GM18498 (cell line): ENCODE data around the gene ARL2BP.

ENCODE experiments used
- ATAC-seq: cut with Tn5 transposase; IDR thresholded peaks from one replicate; pipeline ENCODE4 v1.9.1; 2021; ENCODE audit warnings: mild to moderate bottlenecking, moderate library complexity; ENCODE audit not compliant: unreplicated experiment

The ARL2BP gene

GRCh38 chr16:57235128-57236021 is 9.7 kb upstream of the ARL2BP start:
- no peak for ATAC-seq

GRCh38 chr16:57236022-57236350 is 9.1 kb upstream of the ARL2BP start:
- no peak for ATAC-seq

- ATAC-seq: no peak
Observed at GRCh38 chr16:57238682-57239081, 6.4 kb upstream of the ARL2BP start.

- ATAC-seq: no peak
Observed at GRCh38 chr16:57239107-57239506, 6.0 kb upstream of the ARL2BP start.

GRCh38 chr16:57240851-57241250 is 4.2 kb upstream of the ARL2BP start:
- ATAC-seq: no peak

GRCh38 chr16:57242650-57243049 is 2.4 kb upstream of the ARL2BP start:
- no peak for ATAC-seq

GRCh38 chr16:57244463-57244766 is 644 bp upstream of the ARL2BP start:
- ATAC-seq: peak; percentile 24

- ATAC-seq: peak; percentile 26
Observed at GRCh38 chr16:57245472-57246113, 534 bp downstream of the ARL2BP start.

- ATAC-seq: no peak
Observed at GRCh38 chr16:57251352-57251751, 6.3 kb downstream of the ARL2BP start.

GRCh38 chr16:57252148-57252721 is 7.2 kb downstream of the ARL2BP start:
- no peak for ATAC-seq

- no peak for ATAC-seq
Observed at GRCh38 chr16:57253466-57253865, 8.4 kb downstream of the ARL2BP start.

- no peak for ATAC-seq
Observed at GRCh38 chr16:57255686-57256415, 10.8 kb downstream of the ARL2BP start.

GRCh38 chr16:57256601-57257395 is 11.7 kb downstream of the ARL2BP start:
- ATAC-seq: no peak

GRCh38 chr16:57257455-57258070 is 12.5 kb downstream of the ARL2BP start:
- no peak for ATAC-seq

GRCh38 chr16:57258226-57258909 is 13.3 kb downstream of the ARL2BP start:
- no peak for ATAC-seq

GRCh38 chr16:57258910-57259475 is 13.9 kb downstream of the ARL2BP start:
- ATAC-seq: no peak

- ATAC-seq: no peak
Observed at GRCh38 chr16:57260294-57260929, 15.4 kb downstream of the ARL2BP start.

GRCh38 chr16:57261806-57262205 is 16.7 kb downstream of the ARL2BP start:
- ATAC-seq: no peak
